Fibroblast of peridontal ligament (primary cell): ENCODE data around the gene PAPSS2.
A peak's percentile ranks its signal among the peaks of the same experiment; 100 is the strongest.

ENCODE experiments used
- DNase-seq: peaks from one replicate; pipeline ENCODE4 v3.0.0-alpha.2; 2010; ENCODE audit errors: extremely low read depth

PAPSS2 gene

GRCh38 chr10:87750001-87750671 is 90.5 kb downstream of the PAPSS2 start:
- peak; percentile 97 for DNase-seq

- no peak for DNase-seq
These were observed 91.1 kb downstream of the PAPSS2 start for GRCh38 chr10:87750817-87751216.

GRCh38 chr10:87751274-87751673 is 91.6 kb downstream of the PAPSS2 start:
- DNase-seq, result no peak

- DNase-seq, result peak; percentile 86
These were observed 92.9 kb downstream of the PAPSS2 start for GRCh38 chr10:87752566-87752965.

GRCh38 chr10:87753995-87754866 is 94.6 kb downstream of the PAPSS2 start:
- DNase-seq, result no peak

- no peak for DNase-seq
These were observed 98.0 kb downstream of the PAPSS2 start for GRCh38 chr10:87757685-87758084.

- DNase-seq, result no peak
These were observed 99.9 kb downstream of the PAPSS2 start for GRCh38 chr10:87759551-87759950.

- DNase-seq, result peak; percentile 36
These were observed 100.7 kb downstream of the PAPSS2 start for GRCh38 chr10:87760195-87760905.

- peak; percentile 88 for DNase-seq
These were observed 101.5 kb downstream of the PAPSS2 start for GRCh38 chr10:87761153-87761552.

- peak; percentile 85 for DNase-seq
These were observed 102.2 kb downstream of the PAPSS2 start for GRCh38 chr10:87761892-87762291.

- no peak for DNase-seq
These were observed 103.6 kb downstream of the PAPSS2 start for GRCh38 chr10:87763086-87763861.

- DNase-seq, result no peak
These were observed 104.6 kb downstream of the PAPSS2 start for GRCh38 chr10:87764072-87764934.

- DNase-seq, result no peak
These were observed 106.1 kb downstream of the PAPSS2 start for GRCh38 chr10:87765666-87766376.

- no peak for DNase-seq
These were observed 107.6 kb downstream of the PAPSS2 start for GRCh38 chr10:87767253-87767652.

GRCh38 chr10:87771871-87772500 is 112.3 kb downstream of the PAPSS2 start:
- DNase-seq, result peak; percentile 54

GRCh38 chr10:87775766-87776165 is 116.1 kb downstream of the PAPSS2 start:
- peak; percentile 49 for DNase-seq

- DNase-seq, result no peak
These were observed 116.7 kb downstream of the PAPSS2 start for GRCh38 chr10:87776328-87776727.

GRCh38 chr10:87781545-87781944 is 121.9 kb downstream of the PAPSS2 start:
- no peak for DNase-seq

- DNase-seq, result no peak
These were observed 123.0 kb downstream of the PAPSS2 start for GRCh38 chr10:87782721-87783120.

- DNase-seq, result no peak
These were observed 126.7 kb downstream of the PAPSS2 start for GRCh38 chr10:87786421-87786820.
